HG02588 (cell line): ENCODE results near the gene PRKAR1B.

Experiments used
- ATAC-seq: cut with Tn5 transposase; IDR thresholded peaks from one replicate; pipeline ENCODE4 v1.9.1; 2021; ENCODE audit warnings: mild to moderate bottlenecking, moderate library complexity; ENCODE audit not compliant: unreplicated experiment

The PRKAR1B gene

DNA sequence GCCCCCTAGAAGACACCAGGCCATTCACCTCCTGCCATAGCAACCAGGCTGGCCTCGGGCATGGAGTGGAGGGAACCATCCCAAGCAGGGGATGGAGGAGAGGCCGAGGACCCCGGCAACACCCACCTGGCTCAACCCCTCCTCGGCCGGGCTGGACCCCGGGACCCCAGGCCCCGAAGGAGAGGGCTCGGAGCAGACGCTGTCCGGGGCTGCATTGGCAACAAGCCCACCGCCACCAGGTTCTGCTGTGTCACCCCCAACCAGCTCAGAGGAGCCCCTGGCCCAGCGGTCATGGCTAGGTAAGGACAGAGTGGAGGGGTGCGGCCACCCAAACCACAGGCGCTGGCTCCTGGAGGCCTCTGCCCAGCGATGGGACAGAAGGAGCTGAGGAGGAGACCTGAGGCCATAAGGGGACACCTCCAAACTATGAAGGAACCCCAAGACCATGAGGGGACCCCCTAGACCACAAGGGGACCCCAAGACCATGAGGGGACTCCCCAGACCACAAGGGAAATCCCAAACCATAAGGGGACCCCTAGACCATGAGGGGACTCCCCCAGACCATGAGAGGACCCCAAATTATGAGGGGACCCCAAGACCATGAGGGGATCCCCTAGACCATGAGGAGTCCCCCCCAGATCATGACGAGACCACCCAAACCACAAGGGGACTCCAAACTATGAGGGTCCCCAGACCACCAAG, 132.7 kb downstream of the PRKAR1B start:
- ATAC-seq = no peak

DNA sequence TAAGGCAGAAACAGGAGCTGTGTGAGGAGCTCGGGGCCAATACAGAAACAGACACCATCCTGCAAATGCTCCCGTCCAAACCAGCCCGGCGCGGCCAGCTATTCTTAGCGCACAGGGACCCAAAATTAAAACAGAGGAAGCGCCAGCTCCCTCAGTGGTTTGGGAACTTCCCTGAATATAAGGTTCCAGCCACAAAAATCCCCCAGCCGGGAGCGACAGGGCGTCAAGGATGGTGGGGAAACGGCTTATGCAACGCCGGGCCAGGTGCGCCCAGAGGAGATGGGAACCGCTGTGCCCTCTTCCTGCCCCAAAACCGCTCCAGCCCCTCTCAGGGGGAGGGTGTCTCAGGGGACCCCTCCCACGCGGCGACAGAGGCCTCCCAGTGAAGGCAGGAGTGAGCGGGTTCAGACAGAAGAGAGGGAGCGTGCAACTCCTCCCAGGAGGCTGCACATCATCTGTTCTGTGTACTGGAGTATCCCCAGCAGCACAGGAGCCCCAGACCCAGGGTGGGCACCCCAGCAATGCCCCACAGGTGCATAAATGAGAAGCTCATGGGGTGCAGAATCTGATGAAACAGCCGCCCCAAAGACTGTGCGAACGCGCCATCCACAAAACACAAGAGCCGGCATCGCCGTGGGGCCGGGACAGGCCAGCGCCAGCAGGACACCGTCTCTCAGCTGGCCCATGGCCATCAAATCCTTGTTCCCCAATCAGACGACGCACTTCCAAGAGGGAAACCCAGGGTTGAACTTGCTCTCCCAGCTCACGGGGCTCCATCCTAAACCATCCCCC, 133.6 kb downstream of the PRKAR1B start:
- no peak for ATAC-seq

DNA sequence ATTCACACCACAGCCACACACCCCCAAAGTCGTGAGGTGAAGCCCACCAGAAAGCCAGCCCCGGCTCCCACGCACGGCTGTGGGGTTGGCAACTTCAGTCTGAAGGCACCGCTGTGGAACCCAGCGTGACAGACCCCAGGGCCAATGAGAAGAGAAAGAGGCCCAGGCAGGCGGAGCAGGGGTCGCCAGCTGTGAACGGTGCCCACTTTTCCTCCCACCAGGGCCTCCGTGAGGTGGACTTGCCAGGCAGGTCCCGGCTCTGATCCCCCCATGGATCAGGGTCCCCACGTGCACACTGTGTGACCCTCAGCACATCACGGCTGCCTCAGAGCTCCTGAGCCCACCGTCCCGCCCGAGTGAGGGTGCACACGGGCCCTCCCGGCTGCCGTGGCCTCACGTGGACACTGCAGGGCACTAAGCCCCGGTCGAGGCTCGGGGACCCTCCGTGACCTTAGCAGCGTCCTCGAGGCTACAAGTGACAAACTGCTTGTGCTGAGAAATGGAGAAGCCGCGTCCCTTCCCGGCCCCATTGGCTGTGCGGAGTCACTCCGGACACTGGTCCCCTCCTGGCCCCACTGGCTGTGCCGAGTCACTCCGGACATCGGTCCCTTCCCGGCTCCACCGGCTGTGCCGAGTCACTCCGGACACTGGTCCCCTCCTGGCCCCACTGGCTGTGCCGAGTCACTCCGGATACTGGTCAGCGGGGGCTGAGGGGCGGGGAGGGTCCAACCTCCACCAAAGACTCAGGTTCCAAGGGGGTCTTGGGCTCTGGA, 135.0 kb downstream of the PRKAR1B start:
- no peak for ATAC-seq

DNA sequence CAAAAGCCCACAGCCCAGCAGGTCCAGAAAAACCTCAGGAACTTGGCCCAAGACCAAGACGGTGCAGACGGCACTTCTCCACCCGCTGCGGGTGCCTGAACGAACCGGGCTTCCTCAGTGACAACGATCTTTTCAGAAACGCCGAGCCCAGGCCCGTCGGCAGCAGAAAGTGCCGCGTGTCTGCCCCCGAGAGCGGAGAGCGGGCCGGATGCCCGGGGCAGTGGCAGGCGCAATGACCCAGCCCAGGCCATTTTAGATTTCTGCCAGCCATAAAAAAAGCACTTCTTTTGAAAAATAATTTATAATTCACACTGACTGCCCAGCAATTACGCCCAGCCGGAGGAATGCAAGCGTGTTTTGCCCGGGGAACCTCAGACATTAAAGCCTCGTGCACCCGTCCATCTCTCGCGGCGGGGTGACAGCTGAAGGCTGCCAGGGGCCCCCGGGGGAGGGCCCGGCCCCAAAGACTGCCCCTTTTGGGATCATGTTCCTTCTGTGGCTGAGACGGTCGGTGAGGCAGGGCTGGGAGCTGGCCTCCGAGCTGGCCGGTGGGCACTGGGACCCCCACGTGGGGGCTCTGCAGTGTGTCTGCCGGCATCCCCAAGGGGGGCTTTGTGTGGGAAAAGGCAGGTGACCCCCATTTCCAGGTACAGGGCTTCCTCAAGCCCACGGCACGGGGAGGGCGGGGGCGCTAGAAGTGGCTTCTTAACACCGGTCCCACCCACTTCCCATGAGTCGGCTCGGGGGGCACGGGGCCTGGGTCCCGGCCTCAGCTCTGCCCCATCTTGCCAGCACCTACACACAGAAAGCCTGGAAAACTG, 136.1 kb downstream of the PRKAR1B start:
- ATAC-seq = no peak

DNA sequence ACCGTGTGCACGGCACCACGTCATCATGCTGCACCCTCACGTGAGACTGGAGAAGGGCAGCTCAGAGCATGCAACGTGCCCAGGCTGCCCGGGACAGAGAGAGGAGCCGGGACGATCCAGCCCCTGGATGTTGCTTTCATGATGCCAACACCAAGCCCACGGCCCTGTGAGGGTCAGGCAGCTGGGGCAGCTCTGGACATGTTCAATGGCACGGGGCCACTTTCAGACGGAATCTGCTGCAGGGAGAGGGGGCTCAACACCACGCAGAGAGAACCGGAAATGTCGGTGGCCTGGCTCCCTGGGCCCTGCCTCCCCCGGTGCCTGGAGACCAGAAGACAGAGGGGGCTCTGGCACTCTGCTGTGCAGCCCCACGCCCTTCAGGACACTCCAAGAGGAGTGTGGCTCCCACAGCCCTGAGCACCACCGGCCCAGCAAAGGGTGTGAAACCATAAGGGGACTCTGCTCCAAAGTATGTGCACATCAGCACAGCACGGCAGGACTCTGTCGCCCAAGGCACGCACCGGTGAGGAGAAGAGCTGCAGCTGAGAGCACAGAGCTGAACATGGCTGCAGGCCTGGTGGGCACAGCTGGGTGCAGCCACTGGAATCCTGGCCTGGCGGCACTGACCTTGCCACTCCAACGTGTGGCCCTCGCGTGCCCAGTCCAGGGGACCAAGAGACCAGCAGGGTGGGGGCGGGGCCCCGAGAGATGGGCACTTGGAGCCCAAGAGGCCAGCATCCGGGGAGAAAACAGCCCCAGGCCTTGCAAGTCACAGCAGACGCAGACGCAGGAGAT, 137.1 kb downstream of the PRKAR1B start:
- ATAC-seq = no peak

DNA sequence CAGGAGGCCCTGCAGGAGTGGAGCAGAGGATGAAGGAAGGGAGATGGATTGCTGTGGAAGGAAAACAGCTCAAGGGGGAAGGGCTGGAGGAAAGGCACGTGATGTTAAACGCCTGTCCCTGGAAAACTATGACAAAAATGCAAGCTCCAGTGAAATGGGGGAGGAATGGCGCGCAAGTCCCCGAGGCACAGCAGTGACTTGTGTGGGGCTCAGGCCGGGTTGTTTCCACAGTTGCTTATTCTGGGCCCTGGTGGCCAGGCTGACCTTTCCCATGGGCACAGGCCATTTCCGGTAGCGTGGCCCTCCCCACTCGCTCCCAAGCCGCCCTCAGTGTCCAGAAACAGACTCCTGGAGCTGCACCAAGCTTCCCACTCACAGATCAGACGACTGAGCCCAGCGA, 139.3 kb downstream of the PRKAR1B start:
- ATAC-seq = no peak

DNA sequence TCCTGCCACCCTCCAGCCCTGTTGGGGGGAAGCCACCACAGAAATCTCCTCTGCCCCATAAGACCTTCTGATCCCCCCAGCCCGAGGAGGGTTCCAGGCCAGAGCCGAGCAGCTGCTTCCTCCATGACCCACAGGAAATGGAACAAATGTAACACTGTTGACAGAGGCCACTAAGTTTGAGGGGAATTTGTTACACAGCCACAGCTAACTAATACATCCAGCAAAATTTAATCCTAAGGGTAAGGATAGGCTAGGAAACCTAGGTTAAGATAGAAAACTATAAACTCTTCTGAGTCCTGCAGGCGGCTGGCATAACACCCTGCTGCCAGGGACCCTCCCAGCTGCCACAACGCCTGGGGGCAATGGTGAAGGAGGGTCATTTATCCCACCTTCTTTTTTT, 140.6 kb downstream of the PRKAR1B start:
- ATAC-seq = no peak

DNA sequence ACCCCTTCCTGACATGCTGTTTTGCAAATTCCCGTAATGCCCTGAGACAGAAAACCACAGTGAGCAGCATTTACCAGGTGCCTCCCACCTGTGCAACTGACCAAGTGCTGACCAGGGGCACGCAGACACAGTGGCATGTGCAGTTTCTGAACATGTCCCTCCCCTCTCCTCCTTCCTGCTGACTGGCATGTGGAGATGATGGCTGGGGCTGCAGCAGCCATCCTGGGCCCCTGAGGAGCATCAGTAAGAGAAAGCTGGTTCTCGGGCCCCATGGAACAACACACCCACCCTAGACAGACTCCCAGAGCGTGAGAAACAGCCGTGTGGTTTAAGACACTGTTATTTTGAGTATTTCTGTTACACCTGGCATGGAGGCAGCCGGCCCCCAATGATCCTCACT, 141.2 kb downstream of the PRKAR1B start:
- no peak for ATAC-seq

DNA sequence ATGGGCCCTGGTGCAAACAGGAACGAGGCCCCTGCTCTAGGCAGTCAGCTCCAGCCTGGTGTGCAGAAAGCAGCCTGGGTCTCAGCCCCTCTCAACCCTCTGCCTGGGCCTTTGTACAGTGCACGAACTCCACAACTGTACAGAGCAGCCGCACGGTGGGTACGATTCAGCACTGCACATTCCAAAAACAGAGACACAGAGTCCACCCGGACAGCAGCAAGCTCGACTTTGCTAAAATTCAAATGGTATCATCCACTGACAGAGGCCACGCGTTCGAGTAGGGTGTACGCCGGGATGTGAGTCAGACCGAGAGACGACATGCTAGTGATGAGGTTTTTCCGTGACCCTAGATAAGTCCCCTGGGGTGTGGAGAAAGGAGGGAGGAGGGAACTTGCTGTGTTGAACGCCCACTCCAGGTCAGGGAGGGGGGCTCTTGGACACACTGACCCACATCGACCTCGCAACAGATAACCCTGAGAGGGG, 141.8 kb downstream of the PRKAR1B start:
- no peak for ATAC-seq

DNA sequence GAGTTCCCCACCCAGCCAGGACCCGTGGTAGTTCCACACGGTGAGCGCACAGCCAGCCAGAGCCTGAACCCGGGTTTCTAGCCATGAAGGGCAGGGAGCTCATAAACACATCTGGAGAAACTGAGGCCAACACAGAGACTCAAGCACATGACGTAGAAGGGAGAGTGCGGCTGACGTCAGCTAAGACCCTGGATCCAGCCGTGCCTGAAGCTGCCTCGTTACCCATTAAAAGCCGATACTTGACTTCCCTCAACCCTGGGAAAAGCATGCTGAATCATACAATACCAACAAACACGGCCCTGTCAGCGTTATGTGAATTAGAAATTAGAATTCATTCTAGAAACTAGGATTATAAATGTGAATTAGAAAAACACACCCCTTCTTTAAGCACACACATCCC, 142.3 kb downstream of the PRKAR1B start:
- no peak for ATAC-seq

DNA sequence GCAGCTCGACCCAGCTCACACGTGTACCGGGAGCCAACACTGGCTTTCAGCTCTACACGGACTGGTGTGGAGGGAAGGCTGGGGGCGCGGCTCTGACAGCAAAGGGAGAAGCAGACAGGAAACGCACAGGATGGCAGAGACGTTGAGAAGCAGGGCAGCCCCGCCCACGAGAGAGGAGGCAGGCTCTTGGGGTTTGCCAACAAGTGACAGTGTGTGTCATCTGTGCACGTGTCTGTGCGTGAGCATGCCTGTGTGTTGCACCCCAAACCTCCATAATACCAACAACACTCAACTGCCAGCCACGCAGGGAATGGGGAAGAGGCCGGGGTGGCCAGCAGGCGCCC, 143.0 kb downstream of the PRKAR1B start:
- ATAC-seq = no peak

DNA sequence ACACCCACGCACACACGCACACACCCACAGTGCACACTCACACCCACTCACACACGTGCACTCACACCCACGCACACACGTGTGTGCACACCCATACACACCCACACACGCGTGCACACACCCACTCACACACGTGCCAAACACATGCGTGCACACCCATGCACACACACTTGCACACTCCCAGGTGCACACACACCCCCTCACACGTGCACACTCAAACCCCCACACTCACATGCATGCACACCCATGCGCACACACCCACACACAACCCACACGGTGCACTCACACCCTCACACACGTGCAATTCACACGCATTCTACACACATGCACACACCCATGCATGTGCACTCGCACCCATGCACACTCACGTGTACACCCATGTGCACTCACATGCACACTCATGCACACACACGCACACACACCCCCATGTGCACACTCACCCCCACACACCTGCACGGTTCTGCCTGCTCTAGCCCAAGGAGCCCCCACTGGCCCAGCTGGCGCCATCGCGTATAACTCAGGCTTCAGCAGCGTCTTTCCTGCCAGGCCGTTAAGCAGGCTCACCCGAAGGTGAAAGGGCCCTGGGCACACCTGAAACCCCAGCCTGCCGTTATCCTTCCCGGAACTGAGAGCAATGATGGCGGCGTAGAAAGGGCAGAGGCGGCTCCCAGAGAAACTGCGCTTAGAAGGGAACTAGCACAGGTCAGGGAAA, 143.5 kb downstream of the PRKAR1B start:
- no peak for ATAC-seq

DNA sequence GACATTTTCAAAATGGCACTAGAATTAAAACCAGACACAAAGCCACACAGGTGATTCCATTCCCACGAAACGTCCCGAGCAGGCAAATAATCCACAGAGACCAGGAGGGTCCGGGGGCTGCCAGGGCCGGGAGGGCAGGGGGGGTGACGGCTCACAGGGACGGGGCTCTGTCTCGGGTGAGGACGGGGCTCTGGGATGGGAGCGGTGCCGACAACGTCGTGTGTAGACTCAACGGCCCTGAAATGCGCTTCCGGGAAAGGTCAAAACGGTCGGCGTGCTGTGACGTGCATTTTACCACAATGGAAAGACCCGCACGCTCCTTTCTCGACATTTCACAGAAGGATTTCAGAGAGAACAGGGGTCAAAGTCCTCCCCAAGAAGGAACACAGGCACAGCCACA, 144.2 kb downstream of the PRKAR1B start:
- ATAC-seq = no peak

DNA sequence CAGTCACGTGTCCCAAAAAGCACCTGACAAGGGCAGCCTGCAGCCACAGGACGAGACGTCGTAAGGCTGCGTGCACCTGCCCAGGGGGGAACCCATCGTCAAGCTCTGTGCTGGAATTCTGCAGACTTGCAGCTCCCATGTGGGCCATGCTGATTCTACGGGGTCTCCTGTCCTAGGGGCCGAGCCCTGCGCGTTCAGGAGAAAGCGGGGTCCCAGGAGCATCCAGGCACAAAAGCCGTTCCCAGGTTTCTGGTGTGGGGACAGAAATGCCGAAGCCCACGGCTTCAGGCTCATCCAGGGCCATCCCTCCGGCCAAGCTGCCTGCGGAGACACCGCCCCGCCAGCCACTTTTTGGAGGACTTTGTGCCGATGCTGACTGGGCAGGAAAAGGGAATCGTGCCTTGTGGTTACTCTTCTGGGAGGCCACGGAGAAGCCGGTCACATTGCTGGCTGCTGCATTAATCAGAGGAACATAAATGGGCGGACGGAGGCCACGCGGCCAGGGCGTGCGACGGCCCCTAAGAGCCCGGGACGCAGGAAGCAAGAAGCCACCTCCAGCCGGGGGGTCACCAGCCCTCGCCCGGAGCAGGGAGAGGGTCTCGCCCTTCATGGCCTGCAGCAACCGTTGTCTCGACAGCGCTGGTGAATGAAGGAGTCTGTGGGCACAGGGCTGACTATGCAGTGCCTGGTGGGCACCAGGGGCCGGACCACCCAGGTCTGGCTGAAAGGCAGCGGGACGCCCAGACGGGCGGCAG, 144.8 kb downstream of the PRKAR1B start:
- ATAC-seq = no peak

DNA sequence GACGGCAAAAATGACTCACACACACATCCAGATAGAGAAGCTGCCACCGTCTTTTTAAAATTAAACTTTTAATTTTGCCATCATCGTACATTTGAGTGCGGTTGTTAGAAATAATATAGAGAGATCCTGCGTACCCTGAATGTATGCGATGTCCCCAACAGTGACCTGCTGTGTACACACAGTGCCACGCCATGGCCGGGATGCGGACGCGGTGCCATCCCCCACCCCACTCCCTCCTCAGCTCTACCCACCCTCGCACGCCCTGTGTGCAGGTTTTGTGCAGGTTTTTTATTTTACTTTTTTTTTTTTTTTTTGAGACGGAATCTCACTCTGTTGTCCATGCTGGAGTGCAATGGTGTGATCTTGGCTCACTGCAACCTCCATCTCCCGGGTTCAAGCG, 148.7 kb downstream of the PRKAR1B start:
- no peak for ATAC-seq

DNA sequence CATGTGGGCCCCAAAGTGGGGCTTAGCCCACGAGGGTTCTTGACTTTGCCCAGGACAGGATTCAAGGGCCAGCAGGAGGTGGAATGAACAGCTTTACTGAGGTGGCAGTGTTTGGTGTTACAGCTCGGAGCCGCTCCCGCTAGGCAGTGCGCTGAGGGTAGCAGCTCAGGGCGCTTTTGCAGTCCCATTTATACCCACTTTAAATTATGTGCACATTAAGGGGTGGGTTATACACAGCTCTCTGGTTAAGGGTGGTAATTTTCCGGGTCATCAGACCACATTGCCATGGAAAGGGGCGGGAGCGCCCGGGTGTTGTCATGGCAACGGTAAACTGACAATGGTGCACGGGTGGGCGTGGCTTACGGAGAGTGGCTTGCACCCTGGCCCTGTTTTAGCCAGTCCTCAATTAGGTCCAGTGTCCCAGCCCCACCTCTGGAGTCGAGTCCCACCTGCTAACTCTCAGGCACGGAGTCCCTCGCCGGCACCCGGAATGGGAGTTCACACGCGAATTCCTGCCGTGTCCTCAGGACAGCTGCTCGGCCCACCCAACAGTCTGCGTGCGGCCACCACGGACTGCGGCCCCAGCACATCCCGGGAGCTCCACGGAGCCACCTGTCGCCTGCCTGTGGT, 149.2 kb downstream of the PRKAR1B start:
- ATAC-seq = no peak

DNA sequence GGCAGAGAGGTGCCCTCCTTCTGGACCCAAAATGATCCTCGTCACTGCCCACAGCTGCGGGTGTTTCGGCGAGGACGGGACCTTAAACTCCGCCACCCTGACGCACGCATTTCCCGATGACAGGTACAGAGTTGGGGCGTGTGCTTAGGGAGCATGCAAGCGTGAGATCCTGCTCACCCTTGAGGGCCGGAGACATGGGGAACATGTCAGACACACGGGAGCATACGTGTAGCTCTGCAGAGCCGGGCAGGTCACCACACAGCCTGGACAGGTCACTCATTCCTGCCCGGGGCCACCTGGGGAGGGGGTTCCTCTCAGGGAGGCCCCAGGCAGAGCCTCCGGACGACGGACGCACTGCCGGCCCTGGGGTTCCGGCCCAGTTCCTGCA, 149.8 kb downstream of the PRKAR1B start:
- ATAC-seq = no peak

DNA sequence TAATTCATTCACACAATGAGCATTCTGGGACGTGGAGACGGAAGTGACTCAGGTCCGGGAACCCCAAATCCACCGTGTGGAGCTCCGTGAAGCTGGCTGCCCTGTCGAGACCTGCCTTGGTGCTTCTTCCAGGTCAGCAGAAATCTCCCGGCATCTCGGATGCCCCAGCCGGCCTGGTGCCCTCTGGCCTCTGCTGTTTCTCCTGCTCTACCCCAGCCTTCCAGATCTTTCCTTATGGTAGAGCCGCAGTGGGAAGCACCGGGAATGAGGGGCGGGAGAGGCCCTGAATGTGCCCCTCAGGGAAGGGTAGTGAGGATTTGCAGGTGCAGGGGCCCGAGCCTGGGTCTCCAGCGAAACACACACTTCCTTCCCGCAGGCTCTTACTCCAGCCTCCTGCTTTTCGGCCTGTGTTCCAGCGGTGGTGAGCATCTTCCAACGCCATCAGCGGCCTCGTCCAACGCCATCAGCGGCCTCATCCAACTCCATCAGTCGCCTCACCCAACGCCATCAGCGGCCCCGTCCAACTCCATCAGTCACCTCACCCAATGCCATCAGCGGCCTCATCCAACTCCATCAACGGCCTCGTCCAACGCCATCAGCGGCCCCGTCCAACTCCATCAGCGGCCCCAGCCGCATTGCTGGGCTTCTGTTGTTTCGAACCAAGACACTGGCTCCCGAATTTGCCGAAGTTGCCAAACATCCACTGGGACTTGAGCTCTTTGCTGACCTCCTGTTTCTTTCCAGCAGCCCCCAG, 150.4 kb downstream of the PRKAR1B start:
- ATAC-seq = no peak
